GM21367 (cell line): ENCODE measurements around the gene CITED1.
"Not testable (repeated sequence)": the region's sequence is repeated elsewhere in the genome, so short reads cannot be mapped to it uniquely, and the experiment has no call there.

ENCODE experiments used
- ATAC-seq: cut with Tn5 transposase; IDR thresholded peaks from one replicate; pipeline ENCODE4 v1.9.1; 2021; ENCODE audit not compliant: unreplicated experiment

CITED1 gene, protein sequence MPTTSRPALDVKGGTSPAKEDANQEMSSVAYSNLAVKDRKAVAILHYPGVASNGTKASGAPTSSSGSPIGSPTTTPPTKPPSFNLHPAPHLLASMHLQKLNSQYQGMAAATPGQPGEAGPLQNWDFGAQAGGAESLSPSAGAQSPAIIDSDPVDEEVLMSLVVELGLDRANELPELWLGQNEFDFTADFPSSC

DNA sequence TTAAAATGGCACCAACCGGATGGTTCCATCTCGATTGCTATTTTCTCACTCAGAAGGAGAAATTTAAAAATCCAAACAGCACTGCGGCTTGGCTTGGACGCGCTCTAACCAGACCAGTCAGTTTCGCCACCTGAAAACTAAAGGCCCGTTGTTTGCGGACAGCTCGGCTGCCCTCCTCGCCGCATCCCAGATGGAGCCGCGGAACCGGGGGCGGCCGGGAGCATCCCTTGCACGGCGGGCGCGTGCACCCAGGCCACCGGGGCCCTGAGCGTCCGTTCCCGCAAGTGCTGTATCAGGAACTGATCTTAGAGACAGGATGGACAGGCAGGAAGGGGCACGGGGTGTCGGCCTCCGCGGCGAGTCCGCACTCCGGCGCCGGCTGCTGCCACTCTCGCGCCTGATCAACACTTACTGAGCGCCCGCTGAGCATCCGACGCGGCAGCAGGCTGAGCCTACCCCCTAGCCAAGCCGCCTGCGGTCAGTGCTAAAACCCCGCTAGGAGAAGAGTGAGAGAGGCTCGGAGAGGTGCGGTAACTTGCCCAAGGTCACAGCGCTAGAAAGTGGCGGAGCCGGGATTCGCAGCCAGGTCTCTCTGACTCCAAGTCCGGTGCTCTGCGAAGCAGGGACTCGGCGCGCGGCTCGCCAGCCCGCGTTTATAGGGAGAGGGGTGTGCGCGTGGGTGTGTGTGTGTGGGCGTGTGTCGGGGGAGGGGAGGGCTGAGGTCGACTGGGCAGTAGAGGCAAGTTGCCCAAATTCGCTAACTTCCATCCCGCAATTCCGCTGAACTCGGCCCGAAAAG, at the start of gene CITED1:
Gene CITED1, minus strand, starts transcription at position 629 of the 799 bp plus-strand sequence. CDS start 3,045 bp downstream, outside the sequence.
- no peak for ATAC-seq

DNA sequence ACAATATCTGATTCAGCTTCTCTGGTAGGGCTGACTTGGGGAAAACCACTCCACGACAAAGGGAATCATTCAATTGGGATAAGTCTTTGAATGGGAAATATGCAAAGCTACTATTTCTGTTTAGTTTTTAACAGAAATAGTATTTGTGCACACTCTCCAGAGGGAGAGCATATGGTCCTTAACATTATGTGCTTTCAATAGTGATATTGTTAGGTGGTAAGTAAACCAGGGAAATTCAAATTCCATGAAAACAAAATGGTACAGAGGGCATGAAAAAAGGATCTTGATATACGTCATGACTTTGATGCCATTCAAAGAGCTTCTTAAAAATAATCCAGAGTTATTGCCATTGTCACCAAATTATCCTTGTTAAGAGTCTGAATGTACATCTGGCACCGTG, 47.1 kb upstream of the CITED1 start:
- no peak for ATAC-seq

DNA sequence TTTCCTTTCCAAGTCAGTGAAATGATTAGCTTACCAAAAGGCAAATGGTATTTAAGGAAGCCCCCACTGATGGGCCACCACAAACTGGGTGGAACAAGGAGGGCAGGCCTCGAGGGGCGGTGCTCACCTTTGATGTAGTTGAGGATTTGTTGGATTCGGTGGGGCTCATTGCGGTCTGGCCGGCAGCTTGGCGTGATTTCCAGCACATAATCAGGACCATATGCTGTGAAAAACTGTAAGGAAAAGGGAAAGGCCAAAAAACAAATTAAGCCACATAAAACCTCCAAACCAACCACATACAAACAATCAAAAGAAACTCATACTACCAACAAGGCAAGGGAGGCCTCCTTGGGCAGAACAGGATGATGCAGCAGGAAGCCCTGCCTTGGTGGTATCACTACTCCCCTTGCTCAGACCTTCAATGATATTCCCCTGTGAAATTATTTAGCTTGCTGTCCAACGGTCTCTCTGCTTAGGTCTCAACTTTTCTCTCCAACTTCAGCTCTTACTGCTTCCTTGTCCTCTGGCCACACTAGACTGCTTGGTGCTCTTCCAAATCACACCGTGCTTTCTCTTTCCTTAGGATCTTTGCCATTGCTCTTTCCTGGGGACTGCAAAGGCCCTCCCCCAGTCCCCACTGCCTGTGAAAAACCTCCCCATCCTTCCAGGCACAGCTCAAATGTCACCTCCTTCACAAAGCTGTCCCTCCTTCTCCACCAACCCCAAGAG, 46.1 kb upstream of the CITED1 start:
- no peak for ATAC-seq

DNA sequence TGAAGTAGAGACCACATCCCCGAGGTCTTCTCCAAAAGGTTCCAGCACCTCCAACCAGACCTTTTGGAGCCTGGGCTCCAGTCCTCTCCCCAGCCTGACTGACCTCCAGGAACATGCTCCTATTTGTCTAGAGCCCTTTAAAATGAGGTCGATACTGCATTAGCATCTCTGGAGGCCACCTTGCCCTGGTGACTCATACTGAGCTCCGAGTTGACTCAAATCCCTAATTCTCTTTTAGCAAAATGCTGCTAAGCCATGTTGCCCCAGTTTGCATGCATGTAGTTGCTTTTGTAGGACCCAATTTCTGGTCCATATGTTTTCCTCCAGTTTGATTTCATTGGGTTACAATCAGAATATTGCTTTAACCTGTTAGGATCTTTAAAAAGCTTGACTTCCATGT, 43.5 kb upstream of the CITED1 start:
- peak; percentile 86 for ATAC-seq

DNA sequence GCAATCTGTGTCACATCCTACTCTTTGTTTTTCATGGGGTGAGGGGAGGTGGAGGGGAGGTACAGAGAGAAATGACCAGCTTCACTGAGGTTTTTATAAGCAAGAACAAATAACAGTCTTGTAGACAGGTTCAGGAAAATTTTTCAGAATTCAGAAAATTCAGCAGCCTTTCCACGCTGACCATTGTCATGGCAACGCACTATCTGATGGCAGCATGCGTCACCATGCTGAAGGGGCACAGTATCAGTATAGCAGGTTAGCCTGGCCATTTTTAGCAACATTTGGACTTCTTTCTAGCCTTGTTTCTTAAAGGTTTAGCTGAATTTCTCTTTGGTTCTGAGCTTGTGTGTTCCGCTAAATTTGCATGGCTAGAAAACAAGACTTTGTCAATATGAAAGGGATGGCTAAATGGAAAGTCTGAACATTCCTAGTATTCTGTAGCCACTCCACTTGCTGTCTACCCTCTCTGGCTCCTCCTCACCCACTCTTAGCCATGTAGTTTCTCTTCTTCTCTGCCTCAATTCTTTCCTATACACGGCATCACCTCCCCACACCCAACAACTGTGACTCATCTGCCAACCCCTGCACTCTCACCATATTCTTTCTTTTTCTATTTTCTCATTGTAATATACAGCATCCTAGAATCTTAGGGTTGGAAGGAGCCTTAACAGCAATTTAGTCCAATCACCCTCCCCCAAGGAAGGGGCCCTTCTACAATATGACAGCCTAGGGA, 42.7 kb upstream of the CITED1 start:
- ATAC-seq = no peak

DNA sequence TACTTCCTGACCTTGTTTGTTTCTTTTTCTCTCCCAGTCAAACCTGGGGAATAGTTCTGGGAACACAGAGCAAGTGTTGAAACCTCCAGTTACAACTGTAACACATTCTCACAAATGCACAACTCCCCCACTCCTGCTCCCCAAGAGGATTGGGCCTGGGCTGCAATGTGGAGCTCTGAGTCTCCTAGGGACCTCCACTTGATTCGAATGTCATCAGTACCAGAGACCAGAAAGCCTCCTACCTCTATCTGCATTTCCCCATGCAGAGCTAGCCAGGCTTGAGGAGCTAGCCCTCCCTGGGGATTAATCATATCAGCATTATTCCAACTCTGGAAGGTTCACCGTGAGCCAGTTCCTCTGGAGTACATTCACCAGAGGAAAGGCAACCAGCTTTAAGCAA, 41.7 kb upstream of the CITED1 start:
- no peak for ATAC-seq

DNA sequence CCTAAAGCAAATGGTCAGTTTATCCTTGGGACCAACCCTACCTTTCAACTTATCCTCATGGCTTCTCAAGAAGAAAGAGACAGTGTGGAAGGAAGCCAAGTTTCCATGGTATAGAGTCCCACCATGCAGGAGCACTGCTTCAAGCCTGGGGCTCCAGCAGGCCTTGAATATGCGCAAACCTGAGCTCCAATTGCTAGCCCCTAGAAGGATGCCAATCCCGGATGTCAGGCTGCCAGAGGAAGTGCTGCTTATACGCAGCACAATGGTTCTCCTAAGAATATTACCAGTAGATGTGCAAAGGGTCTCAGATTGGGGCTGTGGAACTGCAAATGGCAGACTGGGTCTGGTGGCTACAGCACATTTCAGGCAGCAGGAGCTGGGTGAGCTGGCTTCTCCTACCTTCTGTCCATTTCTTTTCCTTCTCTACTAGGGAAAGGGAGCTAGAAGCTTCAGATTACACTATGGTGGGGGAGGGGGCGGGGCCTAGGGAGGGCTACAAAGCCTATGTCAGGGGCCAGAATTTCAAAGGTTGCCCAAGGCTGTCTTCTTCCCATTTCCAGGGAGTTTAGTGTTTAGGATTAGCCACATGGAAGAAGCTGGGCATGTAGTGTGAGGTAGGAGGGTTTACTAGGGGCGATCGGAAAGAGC, 40.7 kb upstream of the CITED1 start:
- no peak for ATAC-seq

DNA sequence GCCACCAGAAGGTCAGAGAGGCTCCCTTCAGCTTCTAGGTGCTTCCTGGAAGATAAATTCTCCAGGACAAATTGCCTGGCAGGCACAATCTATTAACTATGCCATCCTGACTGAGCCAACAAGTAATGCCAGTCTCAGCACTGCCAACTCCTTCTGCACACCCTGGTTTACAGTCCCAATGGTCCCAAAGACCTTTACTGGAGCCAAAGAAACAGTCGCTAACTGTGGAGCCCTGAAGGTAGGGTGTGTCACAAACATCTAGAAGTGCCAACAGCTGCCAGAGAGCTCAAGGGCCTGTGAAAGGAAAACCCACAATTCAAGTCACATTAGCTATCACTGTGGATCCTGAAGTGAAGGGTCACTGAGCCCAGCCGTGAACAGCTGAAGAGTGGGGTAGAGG, 34.9 kb upstream of the CITED1 start:
- ATAC-seq = no peak

DNA sequence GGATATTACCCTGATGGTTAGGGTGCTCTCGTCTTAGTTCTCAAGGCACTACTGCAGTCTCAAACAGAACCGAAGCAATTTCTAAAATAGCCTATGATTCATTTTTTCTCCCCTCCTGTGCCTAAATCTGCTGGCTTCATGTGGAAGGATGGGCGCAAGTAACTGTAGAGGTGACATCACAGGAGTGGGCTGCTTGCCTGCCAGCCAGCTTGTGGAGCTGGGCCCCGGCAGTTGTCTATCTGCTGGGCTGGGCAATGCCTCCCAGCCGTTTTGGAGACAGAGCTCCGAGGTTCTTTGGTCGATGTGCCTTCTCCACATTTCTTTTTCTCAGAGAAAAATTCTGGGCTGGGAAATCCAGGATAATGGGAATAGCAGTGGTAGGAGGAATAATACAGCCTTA, 34.3 kb upstream of the CITED1 start:
- ATAC-seq = no peak

DNA sequence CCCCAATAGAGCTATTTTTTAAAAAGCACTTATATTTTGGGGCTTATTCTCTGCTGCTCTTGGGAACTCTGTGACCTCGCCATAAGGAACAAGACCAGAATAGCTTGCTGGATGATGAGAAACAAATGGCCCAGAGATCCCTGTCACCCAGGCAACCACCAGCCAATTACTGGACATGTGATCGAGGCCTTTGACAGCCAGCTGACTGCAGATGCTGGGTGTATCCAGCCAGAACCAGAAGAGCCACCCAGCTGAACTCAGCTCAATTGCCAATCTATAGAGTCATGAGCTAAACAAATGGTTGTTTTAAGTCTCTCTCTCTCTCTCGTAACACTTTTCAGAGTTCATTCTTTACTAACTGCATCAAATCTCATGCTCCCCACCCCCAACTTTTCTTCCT, 24.4 kb upstream of the CITED1 start:
- no peak for ATAC-seq

DNA sequence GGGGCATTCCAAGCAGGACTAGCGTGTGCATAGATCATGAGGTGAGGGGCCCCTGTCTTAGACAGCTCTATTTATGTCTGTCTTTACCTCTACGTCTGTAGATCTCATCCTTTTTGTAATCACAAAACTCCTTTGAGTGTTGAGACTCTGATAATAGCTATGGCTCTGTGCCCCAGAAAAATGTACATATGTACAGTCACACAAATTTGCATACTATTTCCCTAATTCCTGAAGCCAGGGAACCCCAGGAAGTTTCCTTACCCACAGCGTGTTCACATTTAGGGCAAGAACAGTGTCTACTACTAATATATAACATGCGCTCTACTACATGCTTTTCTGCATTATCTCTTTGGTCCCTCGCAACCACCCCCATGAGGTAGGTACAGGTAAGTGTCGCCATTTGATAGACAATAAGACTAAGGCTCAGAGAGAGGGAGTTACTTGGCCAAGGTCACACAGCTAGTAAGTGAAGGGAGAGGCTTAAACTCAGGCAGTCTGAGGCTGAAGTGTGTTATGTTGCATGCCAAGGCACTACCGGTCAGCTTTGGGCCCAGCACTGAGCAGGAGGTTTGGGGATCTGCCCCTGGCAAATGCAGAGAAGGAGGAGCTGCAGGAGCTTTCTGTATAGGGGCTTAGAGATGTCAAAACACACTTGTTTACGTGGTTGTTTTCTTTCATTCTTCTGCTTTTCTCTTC, 21.0 kb upstream of the CITED1 start:
- ATAC-seq = no peak

DNA sequence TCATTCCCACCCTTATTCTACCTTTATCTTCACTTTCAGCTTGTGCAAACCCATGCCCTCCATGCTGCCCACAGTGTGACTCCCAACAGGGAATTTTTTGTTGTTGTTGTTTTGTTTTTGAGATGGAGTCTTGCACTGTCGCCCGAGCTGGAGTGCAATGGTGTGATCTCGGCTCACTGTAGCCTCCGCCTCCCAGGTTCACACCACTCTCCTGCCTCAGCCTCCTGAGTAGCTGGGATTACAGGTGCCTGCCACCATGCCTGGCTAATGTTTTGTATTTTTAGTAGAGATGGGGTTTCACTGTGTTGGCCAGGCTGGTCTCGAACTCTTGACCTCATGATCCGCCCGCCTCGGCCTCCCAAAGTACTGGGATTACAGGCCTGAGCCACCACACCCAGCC, 13.9 kb upstream of the CITED1 start:
- not testable (repeated sequence) for ATAC-seq

DNA sequence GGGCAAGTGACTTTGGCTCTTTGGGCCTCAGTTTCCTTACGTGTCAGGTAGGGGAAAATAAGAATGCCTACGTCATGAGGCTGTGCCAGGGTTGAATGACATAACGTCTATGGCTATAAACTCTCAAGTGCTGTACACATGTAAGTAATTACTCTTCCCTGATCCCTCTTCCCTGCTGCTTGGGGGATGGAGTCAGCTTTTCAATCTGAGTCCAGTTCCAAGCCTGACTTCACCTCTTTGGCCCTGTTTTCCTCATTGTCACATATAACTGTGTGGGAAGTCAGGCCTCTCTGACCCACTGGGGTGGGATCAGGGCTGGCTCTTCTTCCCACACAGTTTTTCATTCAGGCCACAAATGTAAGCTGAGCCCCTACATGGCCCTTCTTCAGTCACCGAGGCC, 11.4 kb upstream of the CITED1 start:
- no peak for ATAC-seq

DNA sequence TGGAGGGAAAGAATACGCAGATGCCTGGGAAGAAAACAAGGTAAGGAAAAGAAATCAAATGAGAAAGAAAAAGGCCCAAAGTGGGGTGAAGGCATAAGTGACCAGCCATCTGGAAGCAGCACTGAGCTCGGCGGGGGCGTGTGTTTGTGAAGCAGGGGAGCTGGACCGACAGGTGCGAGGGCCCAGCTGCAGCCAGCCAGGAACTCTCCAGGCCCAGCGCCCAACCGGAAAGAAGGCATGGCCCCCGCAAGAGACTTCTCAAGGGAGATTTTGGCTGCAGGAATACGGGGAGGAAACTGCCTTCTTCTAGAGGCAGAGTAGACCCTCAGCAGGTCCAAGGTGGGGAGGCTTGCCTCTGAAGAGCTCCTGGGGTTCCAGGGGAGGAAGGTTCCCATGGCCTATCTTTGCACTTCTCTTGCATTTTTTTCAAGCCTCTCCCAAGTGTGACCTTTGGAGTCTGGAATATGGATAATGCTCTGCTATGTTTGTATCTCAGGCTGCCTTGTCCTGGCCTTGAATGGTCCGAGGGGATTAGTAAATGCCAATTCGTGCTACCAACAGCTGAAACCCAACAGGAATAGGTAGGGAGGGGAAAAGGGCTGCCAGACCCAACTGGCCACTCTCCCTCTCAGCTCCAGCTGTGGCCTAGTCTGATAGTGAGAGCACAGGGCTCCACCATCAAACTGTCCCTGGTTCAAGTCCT, 10.8 kb upstream of the CITED1 start:
- ATAC-seq = no peak

DNA sequence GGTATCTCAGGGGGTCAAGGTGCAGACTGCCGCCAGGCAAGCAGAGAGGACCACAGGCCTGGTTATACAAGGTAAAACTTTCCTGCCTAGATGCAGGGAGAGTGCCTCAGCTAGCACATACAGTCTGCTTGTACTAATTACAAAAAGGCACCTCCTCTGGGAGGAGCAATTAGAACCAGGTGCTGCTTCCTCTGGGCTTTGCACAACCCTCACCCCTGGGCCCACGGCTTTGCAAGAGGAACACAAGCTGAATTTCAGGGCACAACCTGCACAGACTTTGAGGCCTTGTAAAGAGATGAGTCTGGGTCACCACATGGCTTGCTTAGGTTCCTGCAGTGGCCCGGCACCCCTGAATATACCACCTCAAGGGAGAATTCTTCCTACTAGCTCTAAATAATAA, 9.2 kb upstream of the CITED1 start:
- ATAC-seq = no peak

DNA sequence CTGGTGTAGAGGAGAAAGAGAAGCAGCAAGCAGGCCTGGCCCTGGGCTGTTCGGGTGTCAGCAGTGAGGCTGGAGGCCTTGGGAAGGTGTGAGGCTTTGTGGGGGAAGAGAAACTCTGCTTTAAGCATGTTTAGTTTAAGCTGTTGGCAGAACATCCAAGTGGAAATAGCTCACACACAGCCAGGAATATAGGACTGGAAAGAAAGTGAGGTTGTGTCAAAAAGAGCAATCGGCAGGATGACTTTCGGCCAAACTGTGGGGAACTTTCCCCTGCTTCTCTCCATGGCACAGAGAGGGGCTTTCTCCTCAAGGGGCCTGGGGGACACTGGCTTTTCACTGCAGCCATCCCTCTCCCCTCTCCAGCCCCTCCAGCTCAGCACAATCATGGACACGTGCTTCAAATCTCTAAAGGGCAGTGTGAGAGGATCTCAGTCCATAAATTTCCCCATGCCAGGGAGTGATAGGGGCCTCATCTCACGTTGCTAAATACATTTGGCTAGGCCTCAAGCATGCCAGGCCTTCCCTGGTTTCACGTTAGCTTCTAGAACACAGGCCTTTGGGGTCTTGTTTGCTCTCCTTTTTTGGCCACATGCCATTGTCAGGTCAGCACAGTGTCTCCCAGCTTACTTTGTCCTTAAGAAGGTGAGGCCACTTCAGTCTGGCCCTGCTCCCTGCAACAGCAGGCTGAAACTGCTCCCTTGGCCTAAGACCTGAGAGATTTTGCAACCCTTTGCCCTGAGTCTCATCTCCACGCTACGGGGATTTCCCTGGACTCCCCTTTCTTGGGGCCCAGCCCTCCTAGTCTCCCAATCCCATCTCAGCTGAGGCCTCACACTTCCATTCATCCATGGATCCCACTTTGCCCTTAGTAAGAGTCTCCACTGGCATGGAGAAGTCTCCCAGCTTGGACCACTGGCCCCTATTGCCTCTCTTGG, 8.3 kb upstream of the CITED1 start:
- ATAC-seq = no peak

DNA sequence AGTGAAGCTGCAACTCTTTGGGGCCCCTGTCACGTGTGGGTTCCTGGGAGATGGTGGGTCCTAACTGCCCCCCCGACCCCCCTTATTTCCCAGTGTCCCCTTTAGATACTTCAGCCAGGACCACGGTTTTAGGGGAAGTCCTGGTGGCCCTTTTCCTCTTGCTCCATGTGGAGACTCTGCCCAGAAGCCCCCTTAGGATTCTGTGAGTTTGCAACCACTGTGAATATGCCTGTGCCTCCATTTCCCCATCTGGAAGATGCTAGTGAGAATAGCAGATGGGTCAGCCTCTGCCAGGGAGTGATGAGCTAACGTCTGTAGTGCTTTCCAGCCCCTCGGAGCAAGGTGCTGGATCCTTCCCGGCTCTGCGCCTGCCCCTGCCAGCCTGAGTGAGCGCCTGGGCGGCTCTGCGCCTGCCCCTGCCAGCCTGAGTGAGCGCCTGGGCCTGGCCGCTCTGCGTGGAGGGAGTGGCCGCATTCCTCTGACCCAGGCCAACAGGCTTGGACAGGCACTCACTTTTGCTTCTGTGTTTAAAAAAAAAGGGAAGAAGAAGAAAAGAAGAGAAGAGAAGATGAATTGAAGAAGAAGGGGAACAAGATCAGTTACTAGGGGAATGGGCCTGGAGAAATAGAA, 6.7 kb upstream of the CITED1 start:
- ATAC-seq = no peak
